Measurements from ENCODE around the gene DGCR6. TPM values are rescaled to one million over a fixed set of nuclear protein-coding genes. Genes with fewer than 3 reads are reported as not detected.

The DGCR6 gene
- total RNA-seq, 1 experiment from 2014 or later: 1.8 TPM

- H3K4me3 Mint-ChIP-seq: no peak overlapping the region
- no peak for DNase-seq
- Histone ChIP-seq H4K5ac (ENCODE audit: insufficient read length, low read depth, low read length) (no peak overlapping the region), H3T11ph (ENCODE audit: low read length) (no peak overlapping the region), H3K23ac (ENCODE audit: insufficient read length, low read depth, low read length) (no peak overlapping the region), H3K27ac (ENCODE audit: insufficient read length, low read depth, low read length) (no peak overlapping the region), H3K9ac (ENCODE audit: extremely low read depth, insufficient read length, low read length) (no peak overlapping the region), H2BK120ac (ENCODE audit: low read depth, low read length, poor library complexity, severe bottlenecking) (no peak overlapping the region), H3K27me3 (ENCODE audit: insufficient read depth, low read length) (no peaks in the 10 kb centered on the region), H3K4me2 (ENCODE audit: insufficient read depth, insufficient read length, low read length) (no peak overlapping the region), H3K79me2 (ENCODE audit: insufficient read depth, low read length) (no peaks in the 10 kb centered on the region), H3K79me1 (ENCODE audit: insufficient read depth, low read depth, low read length, poor library complexity, severe bottlenecking) (no peaks in the 10 kb centered on the region), H3K56ac (ENCODE audit: insufficient read length, low read depth, low read length) (no peak overlapping the region), H3K18ac (ENCODE audit: insufficient read length, low read depth, low read length) (no peak overlapping the region), H3K4me1 (ENCODE audit: insufficient read depth, low read length) (no peaks in the 10 kb centered on the region), H2BK15ac (ENCODE audit: low read depth, low read length) (no peak overlapping the region), H2BK20ac (ENCODE audit: low read depth, low read length, poor library complexity, severe bottlenecking) (no peak overlapping the region), H2BK12ac (ENCODE audit: insufficient read length, low read depth, low read length) (no peak overlapping the region), H3K9me3 (ENCODE audit: control insufficient read depth, low read depth, low read length) (no peaks in the 10 kb centered on the region), H2AK5ac (ENCODE audit: insufficient read length, low read length) (no peak overlapping the region), H4K91ac (ENCODE audit: insufficient read length, low read depth, low read length) (no peak overlapping the region), H3K23me2 (ENCODE audit: insufficient read length, low read depth, low read length, poor library complexity, severe bottlenecking) (no peaks in the 10 kb centered on the region), H3K14ac (ENCODE audit: insufficient read depth, low read length) (no peak overlapping the region), H2AFZ (ENCODE audit: low read length) (no peak overlapping the region), H2BK5ac (ENCODE audit: insufficient read length, low read length) (no peak overlapping the region), H4K8ac (replicated peaks; ENCODE audit: insufficient read length, low read depth, low read length) (no peak overlapping the region), H3K4ac (ENCODE audit: low read depth, low read length) (no peak overlapping the region), H4K20me1 (ENCODE audit: control insufficient read depth, insufficient read depth, insufficient read length) (no peaks in the 10 kb centered on the region)
- H3K27me3 Mint-ChIP-seq (ENCODE audit: low read depth): no peaks in the 10 kb centered on the region
- no peak for TF ChIP-seq CTCF (conservative IDR thresholded peaks at IDR 0.05)
- no peaks in the 10 kb centered on the region for H3K36me3 Mint-ChIP-seq (ENCODE audit: insufficient read depth in 1 of 3, low read depth in 3 of 3)
- H3K27ac Mint-ChIP-seq: no peak overlapping the region
- no peaks in the 10 kb centered on the region for H3K4me1 Mint-ChIP-seq
- WGBS (ENCODE audit: extremely low coverage, insufficient read length, low lambda C conversion rate): no CpG with 5 or more reads among the region's 20 CpGs
- no peaks in the 10 kb centered on the region for H3K9me3 Mint-ChIP-seq
Measured at GRCh38 chr22:18925368-18926064, 19.4 kb downstream of the DGCR6 start.
